ENCODE data around the gene LRRC27. TPM values are rescaled to one million over a fixed set of nuclear protein-coding genes. Genes with fewer than 3 reads are reported as not detected.

LRRC27 gene
- total RNA-seq, 1 donor from 2014 or later = 9.0 TPM

DNA sequence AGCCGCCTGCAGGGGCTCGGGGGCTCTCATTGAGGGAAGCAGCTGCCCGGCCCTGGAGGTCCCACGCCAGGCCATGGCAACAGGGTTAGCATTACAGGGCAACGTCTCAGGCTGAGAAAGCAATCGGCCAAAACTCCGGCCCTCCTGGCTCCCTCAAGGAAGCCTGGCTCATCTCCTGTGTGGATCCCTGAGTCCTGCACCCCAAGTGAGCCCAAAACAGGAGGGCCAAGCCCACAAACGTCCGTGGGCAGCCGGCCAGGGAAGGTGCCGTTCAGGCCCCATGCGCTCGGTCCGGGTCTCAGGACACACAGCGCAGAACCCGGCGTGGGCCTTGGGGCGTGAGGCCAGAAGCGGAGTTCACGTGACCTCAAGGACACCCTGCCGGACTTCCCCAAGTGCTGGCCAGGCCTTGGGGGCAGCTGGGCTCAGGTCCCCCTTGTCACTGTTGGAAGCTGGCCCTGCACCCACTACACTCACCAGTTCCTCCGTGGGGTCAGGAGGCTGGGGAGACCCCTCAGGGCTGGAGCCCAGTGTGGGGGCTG is 57.0 kb downstream of the LRRC27 start:
- DNase-seq (ENCODE audit: low spot score) = no peak

DNA sequence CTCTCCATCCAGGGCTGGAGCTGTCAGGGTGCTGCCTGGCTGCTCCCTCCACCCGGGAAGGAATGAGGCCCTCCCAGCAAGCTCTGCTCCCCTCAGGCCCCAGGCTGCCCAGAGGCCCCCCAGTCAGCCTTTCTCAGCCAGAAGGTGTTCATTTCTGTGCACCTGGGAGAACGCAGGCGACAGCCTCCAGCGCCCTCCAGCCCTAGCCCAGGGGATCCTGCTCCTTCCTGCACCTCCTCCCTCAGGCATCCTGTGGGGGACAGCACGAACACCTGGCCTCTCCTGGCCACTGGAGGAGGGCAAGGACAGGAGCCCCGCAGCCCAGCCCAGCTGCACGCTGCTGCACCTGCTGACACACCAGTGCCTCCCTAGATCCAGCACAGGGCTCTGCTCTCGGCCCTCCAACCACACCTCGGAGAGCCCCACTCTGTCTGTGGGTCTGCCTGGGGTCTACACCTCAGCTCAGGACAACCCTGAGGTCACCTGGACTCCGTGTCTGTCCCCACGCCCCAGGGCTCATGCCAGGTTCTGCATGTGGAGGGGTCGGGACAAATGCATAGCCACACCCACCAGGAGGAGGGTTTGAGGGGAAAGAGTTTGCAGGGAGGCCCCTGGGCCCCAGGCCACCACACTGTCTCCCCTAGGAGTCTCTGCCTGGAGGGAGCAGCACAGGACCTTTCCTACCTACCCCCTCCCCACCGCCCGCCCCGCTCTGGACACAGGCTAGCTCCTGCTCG is 57.6 kb downstream of the LRRC27 start:
- DNase-seq (ENCODE audit: low spot score) = no peak

DNA sequence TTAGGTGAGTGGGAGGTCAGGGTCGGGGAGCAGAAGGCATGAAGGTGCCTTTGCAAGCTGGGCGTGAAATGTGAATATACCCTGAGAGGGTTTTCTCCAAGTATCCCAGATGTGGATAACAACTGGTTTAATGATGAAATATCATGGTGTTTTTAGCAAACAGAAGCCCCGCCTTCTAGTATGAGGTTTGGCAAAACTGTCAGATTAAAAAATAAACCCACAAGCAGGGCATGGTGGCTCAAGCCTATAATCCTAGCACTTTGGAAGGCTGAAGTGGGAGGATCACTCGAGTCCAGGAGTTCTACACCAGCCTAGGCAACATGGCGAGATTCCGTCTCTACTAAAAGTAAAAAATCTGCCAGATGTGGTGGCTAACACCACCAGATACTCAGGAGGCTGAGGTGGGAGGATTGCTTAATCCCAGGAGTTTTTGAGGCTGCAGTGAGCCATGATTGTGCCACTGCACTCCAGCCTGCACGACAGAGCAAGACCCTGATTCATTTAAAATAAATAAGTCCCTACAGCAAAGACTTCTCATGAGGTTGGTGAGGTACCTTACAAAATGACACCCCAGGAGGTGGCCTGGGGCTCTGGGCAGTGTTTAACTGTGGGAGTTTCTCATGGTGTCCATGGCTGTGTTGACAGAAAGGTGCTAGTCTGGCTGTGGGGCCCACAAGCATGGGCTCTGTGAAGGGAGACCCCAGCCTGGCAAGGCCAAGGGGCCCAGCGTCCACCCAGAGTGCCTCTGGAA is 58.4 kb downstream of the LRRC27 start:
- DNase-seq (ENCODE audit: low spot score) = no peak

DNA sequence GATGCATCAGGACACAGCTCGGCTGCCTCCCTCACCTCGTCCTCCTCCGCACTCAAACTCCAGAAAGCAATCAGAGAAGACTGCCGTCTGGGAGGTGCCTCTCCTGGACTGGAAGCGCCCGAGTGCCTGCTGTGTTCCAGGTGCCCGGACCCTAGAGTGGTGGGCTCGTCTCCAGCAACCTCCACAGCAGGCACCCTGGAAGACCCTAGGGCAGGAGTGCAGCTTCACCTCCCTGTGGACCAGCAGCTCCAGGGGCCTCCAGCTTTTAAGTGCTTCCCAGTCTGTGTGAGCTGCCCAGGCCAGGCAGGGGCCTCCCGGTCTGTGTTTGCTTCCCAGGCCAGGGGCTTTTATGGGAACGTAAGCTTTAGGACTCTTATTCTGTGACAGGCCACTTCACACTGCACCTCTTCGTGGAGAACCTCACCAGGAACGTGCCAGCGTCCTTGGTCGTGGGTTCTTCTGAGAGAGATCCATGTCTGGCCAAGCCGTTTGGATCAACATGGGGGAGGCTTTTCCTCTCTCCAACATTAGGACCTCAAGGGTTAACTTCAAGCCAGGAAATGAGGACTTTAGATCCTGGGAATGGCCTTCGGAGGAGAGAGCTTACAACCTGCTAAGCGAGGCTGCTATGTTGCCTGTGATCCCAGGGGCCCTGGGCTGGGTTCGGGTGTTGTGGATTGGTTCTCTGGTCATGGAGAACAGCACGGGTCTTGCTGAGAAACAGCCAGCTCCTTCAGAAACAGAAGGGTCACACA is 59.1 kb downstream of the LRRC27 start:
- DNase-seq (ENCODE audit: low spot score) = no peak

DNA sequence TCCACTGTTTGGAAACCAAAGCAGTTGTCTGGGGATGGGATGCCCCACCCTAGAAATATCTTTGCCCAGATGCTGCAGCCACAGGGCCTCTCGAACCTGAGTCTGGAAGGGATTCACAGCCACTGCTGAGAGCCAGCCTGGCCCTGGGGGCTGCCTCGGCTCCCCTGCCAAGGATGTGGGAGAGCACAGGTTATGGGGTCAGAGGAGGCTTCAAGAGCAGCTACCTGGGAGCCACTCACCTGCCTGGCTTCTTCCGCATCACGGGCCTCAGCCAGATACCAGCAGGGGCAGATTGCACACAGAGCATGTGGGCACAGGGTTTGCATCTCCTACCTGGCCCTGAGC is 59.7 kb downstream of the LRRC27 start:
- DNase-seq (ENCODE audit: low spot score) = no peak

DNA sequence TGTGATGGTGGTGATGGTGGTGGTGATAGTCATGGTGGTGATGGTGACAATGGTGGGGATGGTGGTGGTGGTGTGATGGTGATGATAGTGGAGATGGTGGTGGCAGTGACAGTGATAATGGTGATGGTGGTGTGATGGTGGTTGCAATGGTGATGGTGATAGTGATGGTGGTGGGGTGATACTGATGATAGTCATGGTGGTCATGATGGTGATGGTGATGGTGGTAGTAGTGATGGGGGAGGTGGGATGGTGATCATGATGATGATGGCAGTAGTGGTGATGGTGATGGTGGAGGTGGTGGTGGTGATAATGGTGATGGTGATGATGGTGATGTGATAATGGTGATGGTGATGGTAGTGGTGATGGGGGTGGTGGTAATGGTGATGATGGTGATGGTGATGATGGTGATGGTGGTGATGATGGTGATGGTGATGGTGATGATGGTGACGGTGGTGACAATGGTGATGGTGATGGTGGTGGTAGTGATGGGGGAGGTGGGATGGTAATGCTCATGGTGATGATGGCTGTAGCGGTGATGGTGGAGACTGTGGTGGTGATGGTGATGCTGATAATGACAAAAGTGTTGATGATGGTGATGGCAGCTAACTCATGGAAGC is 60.3 kb downstream of the LRRC27 start:
- no peak for DNase-seq (ENCODE audit: low spot score)

DNA sequence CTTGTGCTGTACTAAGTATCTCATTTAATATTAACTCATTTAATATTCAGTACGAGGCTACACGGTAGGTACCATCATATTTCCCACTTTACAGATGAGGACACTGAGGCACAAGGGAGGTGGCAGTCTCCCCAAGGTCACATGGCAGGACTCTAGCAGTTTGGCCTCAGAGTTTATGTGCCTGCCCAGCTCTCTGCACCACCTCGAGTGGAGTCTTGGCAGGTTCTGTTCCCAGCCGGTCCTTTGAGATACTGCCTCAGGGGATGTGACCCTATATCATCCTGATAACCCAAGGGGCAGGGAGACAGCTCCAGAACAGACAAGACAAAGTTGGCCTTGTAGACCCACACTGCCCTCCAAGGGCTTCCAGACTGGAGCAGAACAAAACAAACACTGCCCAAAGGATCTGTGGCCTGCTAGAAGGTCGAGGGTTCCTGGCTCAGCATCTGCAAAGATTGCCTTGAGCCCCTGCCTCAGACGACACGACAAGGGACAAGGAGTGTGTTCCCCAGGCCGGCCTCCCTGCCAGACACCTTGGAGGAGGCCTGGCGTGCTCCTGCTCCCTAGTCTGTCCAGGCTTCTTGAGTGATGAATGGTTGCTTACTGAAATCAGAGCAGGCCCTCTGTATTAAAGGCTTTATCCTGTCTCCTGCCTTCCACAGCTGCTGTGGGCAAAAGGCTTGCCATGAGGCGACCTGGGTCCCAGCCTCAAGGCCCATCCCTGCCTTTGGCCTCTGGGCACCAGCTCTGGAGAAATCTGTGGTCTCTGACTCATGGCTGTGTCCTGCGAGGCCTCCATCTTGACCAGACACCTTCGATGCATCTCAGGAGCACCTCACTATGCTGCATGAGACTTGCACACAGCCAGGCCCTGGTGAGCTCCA is 61.1 kb downstream of the LRRC27 start:
- no peak for DNase-seq (ENCODE audit: low spot score)

DNA sequence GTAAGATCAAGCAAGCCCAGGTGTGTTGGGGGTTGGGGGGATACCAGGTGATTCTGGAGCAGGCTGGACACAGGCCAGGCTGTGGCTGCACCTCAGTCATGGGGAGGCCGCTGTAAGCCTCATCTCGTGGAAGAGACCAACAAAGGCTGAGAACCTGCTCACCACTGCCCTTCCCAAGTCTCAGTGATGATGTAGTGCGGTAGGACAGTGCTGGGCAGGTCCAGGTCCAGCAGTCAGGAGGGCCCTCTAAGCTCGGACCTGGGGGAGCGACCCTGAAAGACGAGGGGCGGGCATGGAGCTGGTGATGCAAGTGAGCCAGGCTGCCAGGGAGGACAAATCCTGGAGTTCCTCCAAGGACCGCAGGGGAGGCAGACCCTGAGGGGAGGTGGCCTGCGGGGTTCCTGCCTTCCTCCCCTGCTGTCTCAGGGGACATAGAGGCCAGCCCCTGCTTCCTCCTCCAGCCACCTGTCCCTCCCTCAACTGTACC is 61.7 kb downstream of the LRRC27 start:
- no peak for DNase-seq (ENCODE audit: low spot score)

DNA sequence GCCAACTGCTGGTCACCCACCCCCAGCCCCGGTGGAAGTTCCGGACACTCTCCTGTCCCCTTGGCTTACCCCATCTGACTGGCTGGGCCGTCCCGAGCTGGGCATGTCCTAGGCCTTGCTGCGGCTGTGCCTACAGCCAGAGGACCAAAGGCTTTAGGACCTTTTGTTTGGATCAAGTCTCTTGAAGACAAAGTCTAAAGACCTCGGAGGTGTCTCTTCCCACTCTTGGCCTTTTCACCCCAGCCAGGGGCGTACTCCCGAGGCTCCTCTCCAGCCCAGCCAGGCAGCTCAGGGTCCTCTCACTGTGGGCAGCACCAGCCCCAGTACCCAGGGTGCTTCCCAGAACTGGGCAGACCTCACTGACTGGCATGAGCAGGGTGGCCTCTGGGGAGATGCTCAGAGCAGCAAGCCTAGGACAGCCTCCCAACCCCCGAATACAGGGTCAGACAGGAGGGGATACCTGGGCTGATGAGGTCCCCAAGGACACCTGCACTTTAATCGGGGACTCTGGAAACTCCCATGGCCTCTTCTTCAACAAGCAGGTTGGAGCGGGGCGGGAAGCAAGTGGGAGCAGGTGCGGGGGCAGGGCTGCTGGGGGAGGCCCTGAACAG is 62.3 kb downstream of the LRRC27 start:
- DNase-seq (ENCODE audit: low spot score) = no peak

DNA sequence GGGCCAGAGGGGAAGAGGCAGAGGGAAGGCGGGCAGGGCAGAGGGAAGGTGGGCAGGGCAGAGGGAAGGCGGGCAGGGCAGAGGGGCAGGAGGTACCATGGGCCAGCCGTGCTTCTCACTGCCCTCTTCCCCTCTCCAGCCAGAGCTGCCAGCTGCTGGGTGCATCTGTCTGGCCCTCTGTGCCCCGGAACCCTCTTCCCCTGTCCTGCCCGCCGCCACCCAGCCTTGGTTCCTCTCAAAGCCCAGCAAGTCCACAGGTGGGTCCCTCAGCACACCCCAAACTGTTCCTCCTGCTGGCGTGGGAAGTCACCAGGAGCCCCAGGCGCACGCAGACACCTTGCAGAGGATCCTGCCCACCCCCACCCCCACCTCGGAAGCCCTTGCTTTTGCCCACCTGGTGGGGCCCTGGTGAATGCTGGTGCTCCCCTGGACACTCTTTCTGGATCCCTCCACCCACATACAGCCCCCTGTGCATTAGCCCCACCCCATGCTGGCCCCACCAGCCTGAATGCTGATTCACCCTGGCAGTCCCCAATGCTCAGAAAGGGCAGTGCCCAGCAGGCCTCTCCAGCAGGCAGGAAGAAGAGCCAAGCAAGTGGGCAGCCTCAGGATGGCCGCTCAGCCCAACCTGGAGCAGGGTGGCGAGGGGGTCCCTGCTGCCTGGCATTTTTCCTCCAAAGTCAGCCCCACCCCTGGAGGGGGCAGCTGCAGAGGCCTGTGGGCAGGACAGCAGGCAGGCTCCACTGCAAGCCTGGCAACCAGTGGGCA is 63.1 kb downstream of the LRRC27 start:
- no peak for DNase-seq (ENCODE audit: low spot score)

DNA sequence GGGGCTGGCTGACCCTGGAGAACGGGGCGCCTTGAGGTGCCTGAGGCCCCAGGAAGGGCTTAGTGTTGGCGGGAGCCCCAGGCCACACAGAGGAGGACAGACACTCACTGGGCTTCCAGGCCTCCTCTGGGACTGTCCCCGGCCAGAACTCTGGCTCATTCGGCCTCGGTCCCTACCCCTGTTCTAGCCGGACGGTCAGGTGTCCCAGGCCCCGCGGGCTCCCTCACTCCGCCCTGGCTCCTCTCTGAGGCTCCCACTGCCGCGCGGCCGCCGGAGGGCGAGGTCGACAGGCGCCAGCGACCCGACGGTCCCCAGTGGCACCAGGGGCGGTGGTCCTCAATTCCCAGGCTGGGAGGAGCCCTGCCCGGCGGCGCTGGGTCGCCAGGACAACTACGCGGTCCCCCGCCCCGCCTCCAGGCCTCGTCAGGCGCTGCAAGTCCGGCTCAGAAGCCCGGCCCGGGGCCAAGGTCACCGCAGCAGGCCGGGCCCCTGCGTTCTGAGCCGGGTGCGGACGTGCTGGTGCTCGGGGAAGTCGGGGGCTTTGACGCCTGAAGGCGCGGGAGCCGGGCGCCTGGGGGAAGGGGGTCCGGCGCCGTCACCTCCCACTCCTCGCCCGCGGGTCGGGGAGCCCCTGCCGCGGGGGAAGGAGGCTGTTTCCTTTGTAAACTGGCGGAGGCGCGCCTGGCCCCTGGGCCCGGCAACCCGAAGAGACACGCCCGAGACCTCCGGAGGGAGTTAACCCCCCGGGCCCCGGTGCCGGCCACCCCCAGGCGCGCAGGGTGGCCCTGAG is 63.9 kb downstream of the LRRC27 start:
- DNase-seq (ENCODE audit: low spot score) = peak; percentile 94

DNA sequence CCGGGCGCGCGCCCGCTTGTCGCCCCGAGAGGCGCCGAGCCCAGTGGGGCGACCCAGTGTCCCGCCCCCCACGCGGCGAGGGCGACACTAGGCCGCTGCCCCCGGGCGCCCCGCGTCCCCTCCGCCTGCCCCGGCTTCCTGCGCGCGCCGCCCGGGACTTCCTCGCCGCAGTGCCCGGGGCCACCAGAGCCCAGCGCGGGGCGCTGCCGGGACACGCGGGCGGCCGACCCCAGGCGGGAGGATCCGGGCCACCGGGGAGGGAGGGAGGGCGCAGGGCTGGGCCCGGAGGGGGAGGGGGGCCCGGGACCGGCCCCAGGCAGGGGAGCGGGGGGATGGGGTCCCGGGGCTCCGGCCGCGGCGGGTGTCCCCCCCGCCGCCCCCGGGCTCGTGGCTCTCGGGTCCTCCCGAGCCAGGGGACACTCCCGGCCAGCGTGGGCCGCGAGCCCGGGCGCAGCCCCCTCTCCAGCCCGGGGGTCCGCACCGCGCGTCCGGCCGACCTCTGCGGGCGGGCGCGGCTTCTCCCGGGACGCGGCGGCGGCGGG is 64.6 kb downstream of the LRRC27 start:
- no peak for DNase-seq (ENCODE audit: low spot score)

DNA sequence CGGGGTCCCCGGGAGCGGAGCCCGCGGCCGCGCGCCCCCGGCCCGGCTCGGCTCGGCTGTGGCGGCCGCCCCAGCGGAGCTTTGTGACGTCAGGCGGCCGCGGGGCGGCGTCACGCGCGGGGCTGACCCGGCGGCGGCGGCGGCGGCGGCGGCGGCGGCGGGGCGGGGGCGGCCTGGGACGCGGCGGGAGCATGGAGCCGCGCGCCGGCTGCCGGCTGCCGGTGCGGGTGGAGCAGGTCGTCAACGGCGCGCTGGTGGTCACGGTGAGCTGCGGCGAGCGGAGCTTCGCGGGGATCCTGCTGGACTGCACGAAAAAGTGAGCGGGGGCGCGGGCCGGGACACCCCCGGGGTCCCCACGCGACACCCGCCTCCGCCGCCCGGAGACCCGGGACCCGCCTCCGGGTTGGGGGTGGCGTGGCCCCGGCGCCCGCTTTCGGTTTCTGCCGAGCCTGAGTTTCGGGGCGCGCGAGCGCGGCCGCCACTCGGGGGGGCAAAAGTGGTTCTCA is 65.1 kb downstream of the LRRC27 start, which contains the start of gene PWWP2B:
Gene PWWP2B (plus strand): TSS at position 165 of the 506 bp plus-strand sequence. CDS start 27 bp downstream, at position 192.
- no peak for DNase-seq (ENCODE audit: low spot score)

DNA sequence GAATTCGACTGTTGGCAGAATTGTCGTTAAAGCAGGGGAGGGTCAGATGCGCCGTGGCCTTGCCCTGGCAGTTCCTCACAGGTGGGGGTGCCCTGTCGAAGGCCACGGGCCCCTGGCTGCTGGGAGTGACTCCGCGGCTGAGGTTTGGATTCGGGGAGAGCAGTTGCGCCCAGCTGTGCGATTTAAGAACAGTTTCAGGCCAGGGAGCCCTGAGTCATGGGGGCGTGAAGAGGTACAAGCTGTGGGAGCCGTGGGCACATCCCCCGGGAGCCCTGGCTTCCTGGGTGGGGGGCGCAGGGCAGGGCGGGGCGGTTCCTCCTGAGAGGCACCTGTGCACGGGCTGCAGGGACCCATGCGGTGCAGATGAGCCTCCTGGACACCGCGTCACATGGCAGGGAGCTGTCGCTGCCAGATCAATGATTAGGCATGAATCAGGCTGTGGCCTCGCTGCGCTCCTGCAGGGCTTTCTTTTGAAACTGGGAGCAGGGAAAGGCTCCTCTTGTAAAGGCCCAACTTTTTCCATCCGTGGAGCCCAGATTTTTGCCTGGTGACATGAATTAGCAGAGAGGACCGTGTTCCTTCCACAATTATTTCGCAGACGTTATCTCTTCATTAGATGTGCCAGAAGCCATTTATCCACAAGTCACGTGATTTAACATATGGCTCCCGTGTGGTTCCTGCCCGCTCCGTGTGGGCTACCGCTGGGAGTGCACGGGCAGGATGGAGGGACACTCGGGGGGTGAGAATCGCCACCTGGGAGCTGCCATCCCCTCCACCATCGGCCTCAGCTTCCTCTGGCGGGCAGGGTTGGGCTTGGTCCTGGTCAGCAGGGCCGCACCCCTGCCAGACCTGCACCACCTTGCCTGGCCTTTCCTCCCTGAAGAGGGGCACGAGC is 65.9 kb downstream of the LRRC27 start:
- DNase-seq (ENCODE audit: low spot score) = no peak

DNA sequence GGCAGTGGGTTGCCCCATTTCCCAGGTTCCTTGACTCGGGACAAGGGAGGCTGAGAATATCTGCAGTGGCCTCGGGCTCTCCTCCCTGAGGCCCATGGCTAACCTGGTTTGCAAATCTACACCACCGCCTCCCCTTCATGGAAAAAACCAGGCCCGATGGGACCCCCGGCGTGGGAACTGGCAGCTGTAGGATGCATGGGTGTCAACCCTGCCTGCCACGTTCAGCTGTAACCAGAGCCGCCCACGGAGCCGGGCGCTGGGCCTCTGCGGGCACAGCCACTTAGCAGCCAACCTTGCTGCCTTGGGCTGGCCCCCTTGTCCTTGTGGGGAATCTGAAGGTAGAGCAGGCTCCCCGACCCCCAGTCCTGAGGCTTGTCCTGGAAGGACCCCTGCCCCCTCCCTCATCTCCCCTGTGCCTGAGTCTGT is 66.6 kb downstream of the LRRC27 start:
- DNase-seq (ENCODE audit: low spot score) = no peak

Measured in mesenteric fat pad (tissue), 1 donor.